ENCODE results near the gene URM1. TPM values are rescaled to one million over a fixed set of nuclear protein-coding genes. Genes with fewer than 3 reads are reported as not detected.
A peak's percentile ranks its signal among the peaks of the same experiment; 100 is the strongest.

The URM1 gene
- total RNA-seq, 2 donors from 2014 or later = 25.3 to 71.8 TPM

DNA sequence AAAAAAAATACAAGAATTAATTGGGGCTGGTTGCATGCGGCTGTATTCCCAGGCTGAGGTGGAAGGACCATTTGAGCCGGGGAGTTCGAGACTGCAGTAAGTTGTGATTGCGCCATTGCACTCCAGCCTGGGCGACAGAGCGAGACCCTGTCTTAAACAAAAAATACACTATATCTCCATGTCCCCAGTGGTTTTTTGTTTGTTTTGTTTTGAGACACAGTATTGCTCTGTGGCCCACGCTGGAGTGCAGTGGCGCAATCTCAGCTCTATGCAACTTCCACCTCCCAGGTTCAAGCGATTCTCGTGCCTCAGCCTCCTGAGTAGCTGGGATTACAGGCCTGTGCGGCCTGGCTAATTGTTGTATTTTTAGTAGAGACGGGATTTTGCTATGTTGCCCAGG is 47.4 kb upstream of the URM1 start:
- Histone ChIP-seq H3K9me3 (no peaks in the 10 kb centered on the region), H3K4me3 (peak overlapping the region; percentile 94), H3K27ac (no peak overlapping the region), H3K27me3 (replicated peaks; ENCODE audit: insufficient read depth) (no peaks in the 10 kb centered on the region), H3K36me3 (peaks cover 27% of the 10 kb centered on the region), H3K4me1 (ENCODE audit: control insufficient read depth in 1 of 2, low read depth in 2 of 2) (peaks cover 13 to 24% of the 10 kb centered on the region in 2 donors)
- DNase-seq (ENCODE audit: low spot score) = no peak
- ATAC-seq (ENCODE audit: insufficient number of reproducible peaks, low FRiP score, low read depth) = no peak
- no peak for TF ChIP-seq CTCF (IDR thresholded peaks at IDR 0.05)

DNA sequence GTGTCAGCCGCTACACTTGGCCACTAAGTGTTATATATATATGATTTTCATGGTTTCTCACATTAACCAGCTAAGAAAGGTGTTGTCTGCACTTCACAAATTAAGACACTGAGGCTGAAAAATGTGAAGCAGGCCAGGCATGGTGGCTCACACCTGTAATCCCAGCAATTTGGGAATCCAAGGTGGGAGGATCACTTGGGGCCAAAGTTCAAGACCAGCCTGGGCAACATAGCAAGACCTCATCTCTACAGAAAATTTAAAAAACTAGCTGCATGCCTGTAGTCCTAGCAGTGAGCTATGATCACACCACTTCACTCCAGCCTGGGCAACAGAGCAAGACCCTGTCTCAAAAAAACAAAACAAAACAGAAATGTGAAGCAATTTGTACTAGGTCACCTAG is 46.8 kb upstream of the URM1 start:
- no peaks in the 10 kb centered on the region for H3K9me3 ChIP-seq
- DNase-seq (ENCODE audit: low spot score) (no peak), ATAC-seq (ENCODE audit: insufficient number of reproducible peaks, low FRiP score, low read depth) (no peak)
- no peak overlapping the region for H3K27ac ChIP-seq
- H3K27me3 ChIP-seq (replicated peaks; ENCODE audit: insufficient read depth) = no peaks in the 10 kb centered on the region
- H3K4me3 ChIP-seq = no peak overlapping the region
- H3K4me1 ChIP-seq (ENCODE audit: control insufficient read depth in 1 of 2, low read depth in 2 of 2) = peaks cover 13 to 24% of the 10 kb centered on the region in 2 donors
- no peak for TF ChIP-seq CTCF (IDR thresholded peaks at IDR 0.05)
- peaks cover 27% of the 10 kb centered on the region for H3K36me3 ChIP-seq

GRCh38 chr9:128325629-128326028 is 45.5 kb upstream of the URM1 start:
- ATAC-seq (ENCODE audit: insufficient number of reproducible peaks, low FRiP score, low read depth) = no peak
- Histone ChIP-seq H3K4me1 (ENCODE audit: control insufficient read depth in 1 of 2, low read depth in 2 of 2) (peaks cover 13 to 24% of the 10 kb centered on the region in 2 donors), H3K9me3 (no peaks in the 10 kb centered on the region), H3K36me3 (peaks cover 27% of the 10 kb centered on the region), H3K4me3 (no peak overlapping the region), H3K27me3 (replicated peaks; ENCODE audit: insufficient read depth) (no peaks in the 10 kb centered on the region), H3K27ac (no peak overlapping the region)
- no peak for DNase-seq (ENCODE audit: low spot score)
- TF ChIP-seq CTCF (IDR thresholded peaks at IDR 0.05) = no peak

GRCh38 chr9:128333451-128333869 is 37.7 kb upstream of the URM1 start:
- no peaks in the 10 kb centered on the region for H3K4me1 ChIP-seq (ENCODE audit: control insufficient read depth in 1 of 2, low read depth in 2 of 2)
- no peaks in the 10 kb centered on the region for H3K27me3 ChIP-seq (replicated peaks; ENCODE audit: insufficient read depth)
- TF ChIP-seq CTCF (IDR thresholded peaks at IDR 0.05) = no peak
- no peak for DNase-seq (ENCODE audit: low spot score)
- H3K4me3 ChIP-seq = no peak overlapping the region
- no peak overlapping the region for H3K27ac ChIP-seq
- peaks cover 3% of the 10 kb centered on the region for H3K36me3 ChIP-seq
- no peak for ATAC-seq (ENCODE audit: insufficient number of reproducible peaks, low FRiP score, low read depth)
- no peaks in the 10 kb centered on the region for H3K9me3 ChIP-seq

DNA sequence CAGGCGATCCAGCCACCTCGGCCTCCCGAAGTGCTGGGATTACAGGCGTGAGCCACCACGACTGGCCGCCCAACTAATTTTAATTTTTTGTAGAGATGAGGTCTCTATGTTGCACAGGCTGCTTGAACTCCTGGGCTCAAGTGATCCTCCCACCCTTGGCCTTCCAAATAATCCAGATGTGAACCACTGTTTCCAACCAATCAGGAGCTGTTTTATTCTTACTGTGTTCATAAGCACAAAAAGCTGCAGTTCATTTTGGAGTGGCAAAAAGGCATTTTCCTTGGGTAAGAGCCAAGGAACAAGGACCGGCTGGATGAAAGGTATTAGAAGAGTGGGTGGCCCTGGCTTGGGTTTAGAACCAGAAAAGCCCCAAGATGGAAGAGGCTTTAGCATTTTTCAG is 36.0 kb upstream of the URM1 start:
- no peak for DNase-seq (ENCODE audit: low spot score)
- no peaks in the 10 kb centered on the region for H3K4me1 ChIP-seq (ENCODE audit: control insufficient read depth in 1 of 2, low read depth in 2 of 2)
- H3K27ac ChIP-seq = no peak overlapping the region
- no peak overlapping the region for H3K4me3 ChIP-seq
- no peak for TF ChIP-seq CTCF (IDR thresholded peaks at IDR 0.05)
- no peaks in the 10 kb centered on the region for H3K27me3 ChIP-seq (replicated peaks; ENCODE audit: insufficient read depth)
- no peak for ATAC-seq (ENCODE audit: insufficient number of reproducible peaks, low FRiP score, low read depth)
- no peaks in the 10 kb centered on the region for H3K9me3 ChIP-seq
- H3K36me3 ChIP-seq = no peaks in the 10 kb centered on the region
